Tibial nerve (tissue), 3 donors: ENCODE data around the gene JAKMIP2.

Source experiments
- POLR2A ChIP-seq, 2 donors: fragments of 450-650 bp; IDR thresholded peaks; one replicate each; pipeline ENCODE4 v1.6.1; 2017; ENCODE audit warnings: antibody characterized with exemption in 2 of 2, mild to moderate bottlenecking in 2 of 2, moderate library complexity in 2 of 2
- TF ChIP-seq, protein P1 (sequence below), 5 experiments: fragments of 200-600 bp in 3 of 5; fragments of 450-650 bp in 2 of 5; sonication (generic) in 3 of 5; IDR thresholded peaks; one replicate each; pipeline ENCODE4 v1.5.1; 2016 to 2019; ENCODE audit warnings: antibody characterized with exemption in 5 of 5, mild to moderate bottlenecking in 3 of 5, moderate library complexity in 2 of 5

GRCh38 chr5:147751156-147751830, 31.2 kb downstream of the JAKMIP2 start:
- TF ChIP-seq, protein P1, sequence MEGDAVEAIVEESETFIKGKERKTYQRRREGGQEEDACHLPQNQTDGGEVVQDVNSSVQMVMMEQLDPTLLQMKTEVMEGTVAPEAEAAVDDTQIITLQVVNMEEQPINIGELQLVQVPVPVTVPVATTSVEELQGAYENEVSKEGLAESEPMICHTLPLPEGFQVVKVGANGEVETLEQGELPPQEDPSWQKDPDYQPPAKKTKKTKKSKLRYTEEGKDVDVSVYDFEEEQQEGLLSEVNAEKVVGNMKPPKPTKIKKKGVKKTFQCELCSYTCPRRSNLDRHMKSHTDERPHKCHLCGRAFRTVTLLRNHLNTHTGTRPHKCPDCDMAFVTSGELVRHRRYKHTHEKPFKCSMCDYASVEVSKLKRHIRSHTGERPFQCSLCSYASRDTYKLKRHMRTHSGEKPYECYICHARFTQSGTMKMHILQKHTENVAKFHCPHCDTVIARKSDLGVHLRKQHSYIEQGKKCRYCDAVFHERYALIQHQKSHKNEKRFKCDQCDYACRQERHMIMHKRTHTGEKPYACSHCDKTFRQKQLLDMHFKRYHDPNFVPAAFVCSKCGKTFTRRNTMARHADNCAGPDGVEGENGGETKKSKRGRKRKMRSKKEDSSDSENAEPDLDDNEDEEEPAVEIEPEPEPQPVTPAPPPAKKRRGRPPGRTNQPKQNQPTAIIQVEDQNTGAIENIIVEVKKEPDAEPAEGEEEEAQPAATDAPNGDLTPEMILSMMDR (IDR thresholded peaks at IDR 0.05) = no peak
- no peak for TF ChIP-seq POLR2A (IDR thresholded peaks at IDR 0.05)
